Transverse colon (tissue), 4 donors: ENCODE measurements around the gene FITM1. TPM values are rescaled to one million over a fixed set of nuclear protein-coding genes. Genes with fewer than 3 reads are reported as not detected.

Experiments used
- DNase-seq: peaks from one replicate; pipeline ENCODE4 v3.0.0-alpha.2; 2019
- H3K27ac ChIP-seq, 4 donors: fragments of 200-600 bp; sonication (generic); 2 replicates each; pipeline ENCODE4 v1.5.1; 2016 to 2018; ENCODE audit warnings: inconsistent platforms in 4 of 4
- H3K27me3 ChIP-seq: fragments of 200-600 bp; sonication (generic); 2 replicates; pipeline ENCODE4 v1.5.1; 2017; ENCODE audit warnings: inconsistent platforms
- H3K36me3 ChIP-seq, 4 donors: fragments of 200-600 bp; sonication (generic); 2 replicates each; pipeline ENCODE4 v1.5.1; 2017 to 2019; ENCODE audit warnings: inconsistent platforms in 4 of 4
- H3K4me1 ChIP-seq, 4 donors: fragments of 200-600 bp; sonication (generic); 2 replicates each; pipeline ENCODE4 v1.5.1; 2017 to 2020; ENCODE audit warnings: inconsistent platforms in 4 of 4
- H3K4me3 ChIP-seq, 4 donors: fragments of 200-600 bp; sonication (generic); 1 replicate in 1 of 4; 2 replicates in 3 of 4; pipeline versions ENCODE4 v1.5.1 to v1.6.1; 2017 to 2019; ENCODE audit warnings: inconsistent platforms in 4 of 4
- H3K9me3 ChIP-seq, 2 donors: fragments of 200-600 bp; sonication (generic); 2 replicates each; pipeline ENCODE4 v1.5.1; 2017 to 2019; ENCODE audit warnings: inconsistent platforms in 2 of 2
- EP300 ChIP-seq: sonication (generic); formaldehyde crosslinking; IDR thresholded peaks from one replicate; pipeline ENCODE4 v1.6.1; 2017; ENCODE audit warnings: antibody characterized with exemption, low read depth
- POLR2A ChIP-seq: fragments of 450-650 bp; IDR thresholded peaks from one replicate; pipeline ENCODE4 v1.6.1; 2016; ENCODE audit warnings: antibody characterized with exemption, mild to moderate bottlenecking, moderate library complexity
- POLR2AphosphoS5 ChIP-seq, 3 donors: sonication (generic); formaldehyde crosslinking; IDR thresholded peaks; one replicate each; pipeline ENCODE4 v1.6.1; 2016; ENCODE audit warnings: antibody characterized with exemption in 3 of 3
- WGBS, 2 donors: methylation state at CpG; one replicate each; pipeline ENCODE4 v1.1.5; 2018; ENCODE audit warnings: low coverage in 1 of 2; 5-methylcytosine and 5-hydroxymethylcytosine counted together
- in situ Hi-C, 4 donors: fragments of 200-750 bp; cut with MboI; loops; one replicate each; pipeline versions ENCODE4 v1.15.0 to v1.15.1; 2017; ENCODE audit warnings: low sequenced_read_pairs in 3 of 4, low pct_ligation_motif_present in 1 of 4, low pct_unique_long_range_greater_than_20kb in 1 of 4
- intact Hi-C: fragments of 100-400 bp; cut with DNase I; formaldehyde crosslinking; loops from one replicate; pipeline ENCODE4 v1.15.1; 2023; ENCODE audit warnings: low total_unique reads
- total RNA-seq, 4 donors: library from RNA; depleted of rRNA; stranded (reverse); fragments of >200 nt; gene quantifications; one replicate each; pipeline ENCODE4 v1.1.0, GENCODE V29; 2016
- TF ChIP-seq, protein P1 (sequence below), 5 experiments: fragments of 200-600 bp in 3 of 5; fragments of 450-650 bp in 2 of 5; sonication (generic) in 3 of 5; IDR thresholded peaks; 1 replicate in 2 of 5; 2 replicates in 3 of 5; pipeline ENCODE4 v1.5.1; 2016 to 2017; ENCODE audit warnings: antibody characterized with exemption in 5 of 5, inconsistent platforms in 3 of 5, mild to moderate bottlenecking in 2 of 5, moderate library complexity in 1 of 5

Gene FITM1
- total RNA-seq, 4 donors from 2014 or later, result 1.4 to 1.6 TPM; not detected in 2

DNA sequence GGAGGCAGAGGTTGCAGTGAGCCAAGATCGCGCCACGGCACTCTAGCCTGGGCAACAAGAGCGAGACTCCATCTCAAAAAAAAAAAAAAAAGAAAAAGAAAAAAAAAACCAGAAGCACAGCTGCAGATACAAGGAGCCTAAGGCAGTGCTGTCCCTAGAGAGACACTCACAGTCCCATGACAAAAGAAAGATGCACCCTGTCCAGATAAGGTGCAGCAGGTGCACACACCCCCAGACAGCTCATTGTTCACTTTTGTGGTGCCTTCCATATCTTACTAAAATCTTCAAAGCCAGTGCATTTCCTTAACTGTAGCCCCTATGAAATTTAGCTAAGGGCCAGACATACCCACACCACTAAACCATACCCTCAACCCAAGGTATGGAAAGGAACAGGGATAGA, 8.0 kb upstream of the FITM1 start:
- Histone ChIP-seq H3K4me1 (no peaks in the 10 kb centered on the region), H3K9me3 (no peaks in the 10 kb centered on the region), H3K4me3 (no peak overlapping the region), H3K27ac (no peak overlapping the region), H3K27me3 (no peaks in the 10 kb centered on the region), H3K36me3 (peaks cover 0 to 62% (median 26%) of the 10 kb centered on the region in 4 donors)
- intact Hi-C loops, result no loop called here
- in situ Hi-C loops, result no loop called here
- WGBS, 2 donors, result 94% methylated on average over 4 of the region's 4 CpGs; no CpG with 5 or more reads in 1 of the 2 donors
- no peak for DNase-seq
- TF ChIP-seq, protein P1, sequence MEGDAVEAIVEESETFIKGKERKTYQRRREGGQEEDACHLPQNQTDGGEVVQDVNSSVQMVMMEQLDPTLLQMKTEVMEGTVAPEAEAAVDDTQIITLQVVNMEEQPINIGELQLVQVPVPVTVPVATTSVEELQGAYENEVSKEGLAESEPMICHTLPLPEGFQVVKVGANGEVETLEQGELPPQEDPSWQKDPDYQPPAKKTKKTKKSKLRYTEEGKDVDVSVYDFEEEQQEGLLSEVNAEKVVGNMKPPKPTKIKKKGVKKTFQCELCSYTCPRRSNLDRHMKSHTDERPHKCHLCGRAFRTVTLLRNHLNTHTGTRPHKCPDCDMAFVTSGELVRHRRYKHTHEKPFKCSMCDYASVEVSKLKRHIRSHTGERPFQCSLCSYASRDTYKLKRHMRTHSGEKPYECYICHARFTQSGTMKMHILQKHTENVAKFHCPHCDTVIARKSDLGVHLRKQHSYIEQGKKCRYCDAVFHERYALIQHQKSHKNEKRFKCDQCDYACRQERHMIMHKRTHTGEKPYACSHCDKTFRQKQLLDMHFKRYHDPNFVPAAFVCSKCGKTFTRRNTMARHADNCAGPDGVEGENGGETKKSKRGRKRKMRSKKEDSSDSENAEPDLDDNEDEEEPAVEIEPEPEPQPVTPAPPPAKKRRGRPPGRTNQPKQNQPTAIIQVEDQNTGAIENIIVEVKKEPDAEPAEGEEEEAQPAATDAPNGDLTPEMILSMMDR (IDR thresholded peaks at IDR 0.05), result no peak
- no peak for TF ChIP-seq EP300
- TF ChIP-seq POLR2AphosphoS5 (IDR thresholded peaks at IDR 0.05), result no peak
- no peak for TF ChIP-seq POLR2A

DNA sequence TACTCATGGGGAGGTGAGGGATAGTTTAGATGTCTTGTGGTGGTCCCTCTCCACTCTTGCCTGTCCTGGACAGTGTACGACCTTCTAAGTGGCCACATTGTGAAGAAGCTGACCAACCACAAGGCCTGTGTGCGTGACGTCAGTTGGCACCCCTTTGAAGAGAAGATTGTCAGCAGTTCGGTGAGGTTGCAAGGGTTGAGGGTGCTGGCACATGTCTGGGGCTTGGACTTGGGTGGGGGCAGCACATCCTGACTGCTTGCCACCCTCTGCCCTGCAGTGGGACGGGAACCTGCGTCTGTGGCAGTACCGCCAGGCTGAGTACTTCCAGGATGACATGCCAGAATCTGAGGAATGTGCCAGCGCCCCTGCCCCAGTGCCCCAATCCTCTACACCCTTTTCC, 7.6 kb upstream of the FITM1 start:
- no peak overlapping the region for H3K27ac ChIP-seq
- H3K9me3 ChIP-seq, result no peaks in the 10 kb centered on the region
- H3K4me1 ChIP-seq, result no peaks in the 10 kb centered on the region
- no peak overlapping the region for H3K4me3 ChIP-seq
- in situ Hi-C loops (no loop called here), intact Hi-C loops (no loop called here)
- peaks cover 0 to 59% (median 24%) of the 10 kb centered on the region in 4 donors for H3K36me3 ChIP-seq
- TF ChIP-seq POLR2A, result no peak
- TF ChIP-seq, protein P1 (IDR thresholded peaks at IDR 0.05), result no peak
- TF ChIP-seq POLR2AphosphoS5 (IDR thresholded peaks at IDR 0.05), result no peak
- TF ChIP-seq EP300, result no peak
- DNase-seq, result no peak
- no peaks in the 10 kb centered on the region for H3K27me3 ChIP-seq
- 91% methylated on average over 8 of the region's 8 CpGs; no CpG with 5 or more reads in 1 of the 2 donors for WGBS, 2 donors

- WGBS, 2 donors, result 75 to 100% methylated on average over 1 to 9 of the region's 9 CpGs
- TF ChIP-seq POLR2A (no peak), POLR2AphosphoS5 (IDR thresholded peaks at IDR 0.05) (no peak), EP300 (no peak)
- TF ChIP-seq, protein P1 (IDR thresholded peaks at IDR 0.05), result no peak
- Histone ChIP-seq H3K36me3 (peaks cover 0 to 51% (median 20%) of the 10 kb centered on the region in 4 donors), H3K4me1 (no peaks in the 10 kb centered on the region), H3K27me3 (no peaks in the 10 kb centered on the region), H3K27ac (no peak overlapping the region), H3K4me3 (no peak overlapping the region), H3K9me3 (no peaks in the 10 kb centered on the region)
- no peak for DNase-seq
- in situ Hi-C loops, result no loop called here
- intact Hi-C loops, result no loop called here
Measured at GRCh38 chr14:24123424-24124417, 6.7 kb upstream of the FITM1 start.

DNA sequence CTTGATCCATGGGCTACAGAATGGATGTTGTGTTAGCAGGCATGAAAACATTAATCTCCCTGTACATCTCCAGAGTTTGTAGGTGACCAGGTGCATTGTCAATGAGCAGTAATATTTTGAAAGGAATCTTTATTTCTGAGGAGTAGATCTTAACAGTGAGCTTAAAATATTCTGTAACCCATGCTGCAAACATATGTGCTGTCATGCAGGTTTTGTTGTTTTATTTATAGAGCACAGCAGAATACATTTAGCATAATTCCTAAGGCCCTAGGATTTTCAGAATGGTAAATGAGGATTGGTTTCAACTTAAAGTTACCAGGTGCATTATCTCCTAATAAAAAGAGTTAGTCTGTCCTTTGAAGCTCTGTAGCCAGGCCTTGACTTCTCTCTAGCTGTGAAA, 3.5 kb upstream of the FITM1 start:
- TF ChIP-seq, protein P1 (IDR thresholded peaks at IDR 0.05), result no peak
- TF ChIP-seq EP300, result no peak
- no peak for TF ChIP-seq POLR2AphosphoS5 (IDR thresholded peaks at IDR 0.05)
- no peak for TF ChIP-seq POLR2A
- no peaks in the 10 kb centered on the region for H3K9me3 ChIP-seq
- H3K36me3 ChIP-seq, result peaks cover 0 to 20% (median 6%) of the 10 kb centered on the region in 4 donors
- intact Hi-C loops, result no loop called here
- no peak overlapping the region for H3K27ac ChIP-seq
- no peak for DNase-seq
- in situ Hi-C loops, result no loop called here
- H3K27me3 ChIP-seq, result no peaks in the 10 kb centered on the region
- H3K4me3 ChIP-seq, result no peak overlapping the region
- H3K4me1 ChIP-seq, result no peaks in the 10 kb centered on the region
